Caco-2 (cell line): ENCODE data around the gene ARHGAP44. TPM values are rescaled to one million over a fixed set of nuclear protein-coding genes. Genes with fewer than 3 reads are reported as not detected.

ENCODE experiments used
- BruUV-seq: library from RNA; stranded (reverse); fragments of 400-500 nt; replicated peaks from 2 replicates; lab custom pipeline; 2021; lab: Mats Ljungman, UMichigan
- CTCF ChIA-PET: fragments of 300-600 bp; sonication (Branson Sonifier 250); formaldehyde crosslinking; loops from one replicate; lab custom pipeline; 2022; ENCODE audit warnings: antibody characterized with exemption; lab: Charles Lee
- POLR2A ChIA-PET: fragments of 300-600 bp; sonication (Branson Sonifier 250); formaldehyde crosslinking; loops from one replicate; lab custom pipeline; 2022; ENCODE audit warnings: antibody characterized with exemption; lab: Charles Lee
- DNase-seq, 2 experiments: peaks; one replicate each; pipeline versions ENCODE4 v3.0.0 to v3.0.0-alpha.2; 2020 to 2022
- H3K27me3 ChIP-seq: replicated peaks from 2 replicates; pipeline ENCODE4 v1.6.0; 2011; ENCODE audit warnings: low read length; ENCODE audit not compliant: control insufficient read depth, insufficient read depth
- H3K36me3 ChIP-seq: 2 replicates; pipeline ENCODE4 v1.5.1; 2011; ENCODE audit warnings: low read length; ENCODE audit not compliant: control insufficient read depth, insufficient read depth
- H3K4me1 ChIP-seq: fragments of 250-450 bp; sonication (Bioruptor Pico); 2 replicates; pipeline ENCODE4 v1.5.1; 2020; ENCODE audit warnings: mild to moderate bottlenecking
- H3K4me3 ChIP-seq: 2 replicates; pipeline ENCODE4 v1.5.1; 2011; ENCODE audit warnings: low read depth, mild to moderate bottlenecking, control low read depth, low read length
- H3K9me3 ChIP-seq: fragments of 250-450 bp; sonication (Bioruptor Pico); 2 replicates; pipeline ENCODE4 v1.5.1; 2020; ENCODE audit warnings: mild to moderate bottlenecking, moderate library complexity
- H3K27ac Mint-ChIP-seq: one replicate; pipeline ENCODE4 v1.8.0; 2022; ENCODE audit warnings: mixed read lengths; ENCODE audit not compliant: unreplicated experiment
- H3K27me3 Mint-ChIP-seq: one replicate; pipeline ENCODE4 v1.8.0; 2022; ENCODE audit warnings: mixed read lengths; ENCODE audit not compliant: insufficient read depth, unreplicated experiment
- H3K36me3 Mint-ChIP-seq: one replicate; pipeline ENCODE4 v1.8.0; 2022; ENCODE audit warnings: mild to moderate bottlenecking, mixed read lengths; ENCODE audit not compliant: insufficient read depth, unreplicated experiment
- H3K4me1 Mint-ChIP-seq: one replicate; pipeline ENCODE4 v1.8.0; 2022; ENCODE audit warnings: low read depth, mixed read lengths; ENCODE audit not compliant: unreplicated experiment
- H3K4me3 Mint-ChIP-seq: one replicate; pipeline ENCODE4 v1.8.0; 2022; ENCODE audit warnings: mild to moderate bottlenecking, moderate library complexity, mixed read lengths; ENCODE audit not compliant: unreplicated experiment
- H3K9me3 Mint-ChIP-seq: one replicate; pipeline ENCODE4 v1.8.0; 2022; ENCODE audit warnings: mixed read lengths; ENCODE audit not compliant: unreplicated experiment
- CTCF ChIP-seq, 2 experiments: fragments of 200-600 bp in 1 of 2; IDR thresholded peaks; 1 replicate in 1 of 2; 2 replicates in 1 of 2; pipeline versions ENCODE4 v1.5.1 to v1.8.0; 2011 to 2022; ENCODE audit warnings: antibody characterized with exemption in 1 of 2, control low read depth in 1 of 2, inconsistent platforms in 1 of 2, low read depth in 1 of 2, low read length in 1 of 2, mild to moderate bottlenecking in 1 of 2, moderate library complexity in 1 of 2; ENCODE audit not compliant: insufficient read depth in 1 of 2, severe bottlenecking in 1 of 2, unreplicated experiment in 1 of 2
- intact Hi-C: fragments of 100-400 bp; cut with micrococcal nuclease; formaldehyde crosslinking; loops from one replicate; pipeline ENCODE4 v1.10.0; 2022; ENCODE audit not compliant: unreplicated experiment
- total RNA-seq: library from RNA; stranded (reverse); gene quantifications from 2 replicates; pipeline ENCODE4 v1.2.3, GENCODE V29; 2022

ARHGAP44 gene
- total RNA-seq, 1 experiment from 2014 or later = 4.5 TPM

- peaks cover 44% of the 10 kb centered on the region for H3K36me3 Mint-ChIP-seq
- no peak overlapping the region for H3K4me3 ChIP-seq
- BruUV-seq = no TSS peak
- no peaks in the 10 kb centered on the region for H3K9me3 ChIP-seq
- no peaks in the 10 kb centered on the region for H3K27me3 Mint-ChIP-seq
- ChIA-PET POLR2A (no interaction called here), CTCF (no interaction called here)
- no peaks in the 10 kb centered on the region for H3K27me3 ChIP-seq
- no peaks in the 10 kb centered on the region for H3K4me1 ChIP-seq
- H3K36me3 ChIP-seq = no peaks in the 10 kb centered on the region; the same call in 1 of the 2 replicates
- TF ChIP-seq CTCF (IDR thresholded peaks at IDR 0.05; ENCODE audit: insufficient read depth in 1 of 2, low read depth in 1 of 2, low read length in 1 of 2, severe bottlenecking in 1 of 2, unreplicated experiment in 1 of 2) = no peak
- H3K4me3 Mint-ChIP-seq = no peak overlapping the region
- intact Hi-C loops = no loop called here
- no peaks in the 10 kb centered on the region for H3K9me3 Mint-ChIP-seq
- H3K4me1 Mint-ChIP-seq = no peaks in the 10 kb centered on the region
- no peak overlapping the region for H3K27ac Mint-ChIP-seq
- no peak for DNase-seq
Observed at GRCh38 chr17:12995106-12995895, 206.0 kb downstream of the ARHGAP44 start.

- DNase-seq = no peak
- no TSS peak for BruUV-seq
- ChIA-PET CTCF (no interaction called here), POLR2A (no interaction called here)
- Mint-ChIP-seq H3K36me3 (peaks cover 45% of the 10 kb centered on the region), H3K27ac (no peak overlapping the region), H3K4me1 (no peaks in the 10 kb centered on the region), H3K4me3 (no peak overlapping the region), H3K27me3 (no peaks in the 10 kb centered on the region), H3K9me3 (no peaks in the 10 kb centered on the region)
- Histone ChIP-seq H3K27me3 (no peaks in the 10 kb centered on the region), H3K9me3 (no peaks in the 10 kb centered on the region), H3K4me3 (no peak overlapping the region), H3K4me1 (no peaks in the 10 kb centered on the region), H3K36me3 (no peaks in the 10 kb centered on the region; the same call in 1 of the 2 replicates)
- no peak for TF ChIP-seq CTCF (IDR thresholded peaks at IDR 0.05; ENCODE audit: insufficient read depth in 1 of 2, low read depth in 1 of 2, low read length in 1 of 2, severe bottlenecking in 1 of 2, unreplicated experiment in 1 of 2)
- intact Hi-C loops = no loop called here
Observed at GRCh38 chr17:12995896-12996295, 206.6 kb downstream of the ARHGAP44 start.

- Mint-ChIP-seq H3K4me1 (no peaks in the 10 kb centered on the region), H3K9me3 (no peaks in the 10 kb centered on the region), H3K36me3 (peaks cover 44% of the 10 kb centered on the region), H3K27me3 (no peaks in the 10 kb centered on the region), H3K4me3 (no peak overlapping the region), H3K27ac (no peak overlapping the region)
- DNase-seq = no peak
- no peaks in the 10 kb centered on the region for H3K27me3 ChIP-seq
- intact Hi-C loops = no loop called here
- ChIA-PET POLR2A (no interaction called here), CTCF (no interaction called here)
- H3K4me3 ChIP-seq = no peak overlapping the region
- no peaks in the 10 kb centered on the region; the same call in 1 of the 2 replicates for H3K36me3 ChIP-seq
- H3K4me1 ChIP-seq = no peaks in the 10 kb centered on the region
- no peaks in the 10 kb centered on the region for H3K9me3 ChIP-seq
- TF ChIP-seq CTCF (IDR thresholded peaks at IDR 0.05; ENCODE audit: insufficient read depth in 1 of 2, low read depth in 1 of 2, low read length in 1 of 2, severe bottlenecking in 1 of 2, unreplicated experiment in 1 of 2) = no peak
- BruUV-seq = no TSS peak
Observed at GRCh38 chr17:12996357-12996756, 207.1 kb downstream of the ARHGAP44 start.
